ENCODE data around the gene FOXE1.
A peak's percentile ranks its signal among the peaks of the same experiment; 100 is the strongest.

Gene FOXE1

DNA sequence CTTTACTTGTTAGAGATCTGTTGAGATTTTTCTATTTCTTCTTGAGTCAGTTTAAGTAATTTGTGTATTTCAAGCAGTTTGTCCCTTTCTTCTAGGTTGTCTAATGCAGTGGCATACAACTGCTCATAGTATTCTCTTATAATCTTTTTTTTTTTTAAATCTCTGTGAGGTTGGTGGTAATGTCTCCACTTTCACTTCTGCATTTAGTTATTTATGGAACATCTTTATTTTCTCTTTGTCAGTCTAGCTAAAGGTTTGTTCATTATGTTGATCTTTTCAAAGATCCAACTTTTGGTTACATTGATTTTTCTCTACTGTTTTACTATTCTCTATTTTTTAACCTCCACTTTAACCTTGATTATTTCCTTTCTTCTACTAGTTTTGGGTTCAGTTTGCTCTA lies 13.8 kb downstream of the FOXE1 start:
- no peak for DNase-seq

DNA sequence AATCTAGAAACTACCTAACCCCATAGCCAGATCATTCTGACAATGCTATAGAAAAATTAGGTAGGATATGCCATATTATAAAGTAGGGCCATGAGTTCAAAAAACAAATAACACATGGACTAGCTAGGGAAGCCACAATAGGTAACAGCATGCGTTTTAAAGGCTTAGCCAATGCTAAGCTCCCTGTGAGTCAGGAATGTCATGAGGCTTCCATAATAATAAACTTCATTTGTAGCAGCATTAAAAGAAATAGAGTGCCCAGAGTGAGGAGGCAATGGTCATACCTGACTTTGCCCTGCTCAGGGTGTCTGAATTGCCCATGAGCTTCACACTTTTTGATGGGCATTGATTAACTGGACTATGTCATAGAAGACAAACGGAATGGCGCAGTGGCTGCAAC lies 15.8 kb downstream of the FOXE1 start:
- DNase-seq = no peak

DNA sequence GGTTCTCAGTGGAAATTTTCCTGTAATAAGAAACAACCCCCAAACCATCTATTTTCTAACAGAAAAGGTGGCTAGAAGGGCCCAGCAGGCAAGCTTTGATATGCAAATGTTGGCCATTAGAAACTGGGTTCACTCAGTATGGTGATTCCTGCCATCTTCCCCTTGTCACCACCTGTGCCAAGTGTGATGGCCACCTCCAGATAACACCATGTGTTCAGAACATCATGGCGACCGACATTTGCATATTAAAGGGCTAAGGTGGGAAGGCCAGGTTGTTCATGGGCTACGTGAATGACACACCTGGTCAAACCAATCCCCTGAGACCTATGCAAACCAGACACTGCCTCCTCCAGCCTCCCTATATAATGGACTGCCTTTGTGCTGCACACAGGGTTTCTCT lies 20.4 kb downstream of the FOXE1 start:
- no peak for DNase-seq

DNA sequence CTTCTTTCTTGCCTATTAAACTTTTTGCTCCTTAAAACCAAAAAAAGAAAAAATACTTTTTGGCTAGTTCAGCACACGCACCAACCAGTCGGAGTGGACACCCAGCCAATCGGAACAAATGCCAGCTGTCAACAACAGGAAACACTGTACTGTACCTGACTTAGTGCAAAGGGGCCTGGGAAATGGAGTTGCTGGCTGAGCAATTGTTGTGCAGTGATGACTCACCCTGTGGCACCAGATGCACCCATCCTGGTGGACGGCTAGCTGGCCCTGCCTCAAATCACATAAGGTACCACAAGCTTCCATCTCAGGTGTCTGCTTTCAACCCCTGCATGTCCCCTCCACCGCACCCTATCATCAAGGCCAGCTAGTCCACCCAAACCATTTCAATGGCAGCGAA lies 20.9 kb downstream of the FOXE1 start:
- no peak for DNase-seq

DNA sequence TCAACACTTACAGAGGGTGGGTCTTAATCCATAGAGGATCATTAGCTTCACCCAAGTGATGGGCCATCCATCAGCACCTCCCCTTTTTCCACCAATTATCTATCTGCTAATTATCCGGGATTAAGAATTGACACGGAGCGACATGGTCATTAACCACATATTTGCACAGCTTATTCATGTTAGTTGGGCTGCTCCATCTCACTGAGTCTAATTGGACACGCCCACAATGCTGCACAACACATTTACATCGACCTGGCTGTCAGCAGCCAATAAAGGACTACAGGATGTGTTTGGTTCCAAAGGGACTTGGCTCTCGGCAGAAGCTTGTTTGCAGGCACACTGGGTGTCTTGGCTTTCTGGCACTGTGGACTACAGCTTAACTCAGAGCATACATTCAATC lies 21.6 kb downstream of the FOXE1 start:
- no peak for DNase-seq

DNA sequence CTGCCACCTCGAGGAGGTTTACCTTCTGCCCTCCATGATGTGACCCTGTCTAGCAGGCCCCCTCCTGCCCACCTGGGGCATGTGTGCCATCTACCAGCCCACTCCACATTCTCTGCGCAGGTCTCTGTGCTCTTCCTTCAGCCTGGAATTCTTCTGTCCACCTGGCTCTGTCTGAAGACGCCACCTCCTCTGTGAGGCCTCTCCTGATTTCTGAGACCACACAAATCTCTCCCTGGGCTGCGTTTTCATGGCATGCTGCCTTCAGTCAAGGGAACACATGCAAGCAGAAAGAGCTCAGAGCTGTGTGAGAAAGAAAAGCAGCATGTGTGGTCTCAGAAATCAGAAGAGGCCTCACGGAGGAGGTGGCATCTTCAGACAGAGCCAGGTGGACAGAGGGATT lies 22.1 kb downstream of the FOXE1 start:
- DNase-seq = no peak

DNA sequence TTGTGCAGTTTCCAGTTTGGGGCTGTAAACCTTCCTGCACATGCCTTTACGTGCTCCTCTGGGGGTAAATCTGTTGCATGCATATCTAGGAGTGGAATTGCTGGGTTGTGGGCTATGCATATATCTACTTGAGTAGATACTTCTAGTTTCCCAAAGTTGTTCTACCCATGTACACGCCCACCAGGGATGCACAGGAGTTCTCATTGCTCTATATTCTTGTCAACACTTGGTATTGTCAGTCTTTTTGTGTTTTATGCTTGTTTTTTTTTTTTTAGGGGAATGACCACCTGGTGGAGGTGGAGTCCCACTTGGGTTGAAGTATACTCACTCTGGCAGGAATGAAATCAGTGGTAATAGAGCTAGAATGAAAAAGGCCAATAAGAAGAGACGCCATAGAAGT lies 23.0 kb downstream of the FOXE1 start:
- no peak for DNase-seq

DNA sequence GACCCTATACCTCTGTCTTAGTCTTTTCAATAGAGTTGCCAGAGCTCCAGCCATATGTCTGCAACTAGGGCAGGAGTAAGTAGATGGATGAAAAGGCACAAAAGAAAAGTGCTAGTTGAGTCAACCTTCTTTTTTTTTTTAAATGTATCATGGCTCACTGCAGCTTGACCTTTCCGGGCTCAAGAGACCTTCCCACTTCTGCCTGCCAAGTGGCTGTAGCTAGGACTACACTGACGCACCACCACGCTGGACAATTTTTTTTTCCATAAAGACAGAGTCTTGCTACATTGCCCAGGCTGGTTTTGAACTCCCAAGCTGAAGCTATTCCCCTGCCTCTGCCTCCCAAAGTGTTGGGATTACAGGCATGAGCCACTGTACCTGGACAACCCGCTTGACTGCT lies 27.3 kb downstream of the FOXE1 start:
- DNase-seq = no peak

DNA sequence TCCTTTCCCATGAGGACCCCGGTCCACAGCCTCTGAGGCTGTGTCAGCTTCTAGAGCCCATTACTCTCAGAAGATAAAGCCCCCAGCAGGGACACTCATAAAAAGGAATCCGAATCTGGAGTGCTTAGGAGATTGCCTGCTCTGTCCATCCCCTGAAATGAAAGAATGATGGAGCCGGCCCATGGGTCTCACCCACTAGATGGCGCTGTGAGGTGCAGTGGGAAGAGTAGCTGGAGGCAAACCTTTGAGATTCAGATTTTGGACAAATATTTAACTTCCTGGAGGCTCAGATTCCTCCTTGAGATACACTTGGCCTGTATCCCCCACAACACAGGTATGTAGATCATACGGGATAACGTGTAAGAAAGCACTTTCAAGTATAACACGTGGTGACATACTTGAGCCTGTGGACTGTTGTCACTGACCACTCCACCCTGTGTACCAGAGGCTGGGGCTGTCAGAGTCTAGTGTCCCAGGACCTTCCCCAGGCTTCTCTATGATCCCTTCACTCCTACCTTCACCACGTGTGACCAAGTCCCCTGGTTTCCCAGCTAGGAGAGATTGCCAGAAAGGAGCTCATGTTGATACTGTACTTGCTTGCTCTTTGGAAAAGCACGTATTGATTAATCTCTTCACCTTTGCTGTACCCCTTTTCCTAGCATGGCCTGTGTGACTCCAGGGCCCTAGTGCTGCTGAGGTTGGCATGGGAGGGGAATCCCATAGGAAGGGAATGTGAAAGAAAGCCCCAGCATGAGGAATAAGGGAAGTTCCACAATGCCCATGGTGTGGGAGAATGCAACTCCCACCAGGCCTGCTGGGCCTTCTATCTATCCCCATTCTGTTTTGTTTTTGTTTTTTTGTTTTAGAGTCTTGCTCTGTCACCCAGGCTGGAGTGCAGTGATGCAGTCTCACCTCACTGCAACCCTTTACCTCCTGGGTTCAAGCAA lies 37.2 kb downstream of the FOXE1 start:
- DNase-seq = peak; percentile 69

GRCh38 chr9:97891736-97892135 lies 38.7 kb downstream of the FOXE1 start:
- no peak for DNase-seq

- peak; percentile 5 for DNase-seq
Observed at GRCh38 chr9:97892421-97892820, 39.4 kb downstream of the FOXE1 start.

GRCh38 chr9:97895211-97895610 lies 42.2 kb downstream of the FOXE1 start:
- no peak for DNase-seq

GRCh38 chr9:97895695-97896332 lies 42.8 kb downstream of the FOXE1 start:
- peak; percentile 21 for DNase-seq

GRCh38 chr9:97900103-97900737 lies 47.2 kb downstream of the FOXE1 start:
- DNase-seq = no peak

GRCh38 chr9:97900738-97901565 lies 47.9 kb downstream of the FOXE1 start:
- DNase-seq = peak; percentile 57

GRCh38 chr9:97903177-97903576 lies 50.2 kb downstream of the FOXE1 start:
- no peak for DNase-seq

DNA sequence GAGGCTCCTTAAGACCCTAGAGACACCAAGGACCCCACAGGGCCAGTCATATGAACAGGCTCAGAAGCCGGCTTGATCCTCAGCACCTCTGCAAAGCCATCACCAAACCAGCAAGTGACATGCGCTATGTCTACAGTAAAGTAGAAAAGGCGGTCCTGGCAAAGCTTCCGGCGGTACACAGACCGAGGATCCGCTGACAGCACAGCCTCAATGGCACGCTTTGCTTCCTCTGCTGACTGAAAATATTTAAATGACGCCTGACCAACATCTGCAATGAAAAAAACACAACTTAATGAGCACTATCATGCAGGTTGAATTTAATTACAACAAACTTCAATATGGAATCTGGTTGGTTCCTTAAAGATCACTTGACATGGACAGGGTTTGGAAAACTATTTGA lies 51.7 kb downstream of the FOXE1 start:
- DNase-seq = no peak

DNA sequence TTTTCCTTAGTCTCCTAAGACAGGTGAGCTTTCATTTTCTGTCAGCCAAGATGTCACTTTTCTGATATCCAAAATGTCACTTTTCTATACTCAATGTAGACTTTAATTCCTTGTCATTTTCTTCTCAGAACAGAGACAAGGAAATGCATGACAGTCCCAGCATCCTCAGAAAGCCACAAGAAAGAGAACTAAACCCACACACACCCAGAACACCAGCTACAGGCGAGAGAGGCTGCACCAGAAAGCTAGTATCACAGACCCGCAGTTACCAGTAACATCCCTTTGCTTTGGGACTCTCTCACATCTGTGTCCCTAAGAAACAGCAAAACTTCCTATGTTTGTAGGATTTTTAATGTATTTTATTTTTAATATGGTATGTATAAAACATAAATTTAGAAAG lies 52.2 kb downstream of the FOXE1 start:
- no peak for DNase-seq
